GM21786 (cell line): ENCODE results near the gene CLEC4M.
"Not testable (repeated sequence)": the region's sequence is repeated elsewhere in the genome, so short reads cannot be mapped to it uniquely, and the experiment has no call there.

Experiments used
- ATAC-seq: cut with Tn5 transposase; IDR thresholded peaks from one replicate; pipeline ENCODE4 v1.9.1; 2021; ENCODE audit not compliant: unreplicated experiment

The CLEC4M gene

GRCh38 chr19:7769171-7769570, 6.1 kb downstream of the CLEC4M start:
- no peak for ATAC-seq

GRCh38 chr19:7771072-7771471, 8.0 kb downstream of the CLEC4M start:
- ATAC-seq: no peak

- ATAC-seq: no peak
Observed at GRCh38 chr19:7772752-7773291, 9.8 kb downstream of the CLEC4M start.

GRCh38 chr19:7773841-7774240, 10.8 kb downstream of the CLEC4M start:
- no peak for ATAC-seq

GRCh38 chr19:7775761-7776160, 12.7 kb downstream of the CLEC4M start:
- no peak for ATAC-seq

- no peak for ATAC-seq
Observed at GRCh38 chr19:7778081-7778480, 15.0 kb downstream of the CLEC4M start.

- no peak for ATAC-seq
Observed at GRCh38 chr19:7779631-7780486, 16.8 kb downstream of the CLEC4M start.

- ATAC-seq: no peak
Observed at GRCh38 chr19:7781157-7781556, 18.1 kb downstream of the CLEC4M start.

GRCh38 chr19:7783991-7784423, 21.0 kb downstream of the CLEC4M start:
- ATAC-seq: no peak

GRCh38 chr19:7784856-7785255, 21.8 kb downstream of the CLEC4M start:
- ATAC-seq: no peak

GRCh38 chr19:7787141-7787540, 24.1 kb downstream of the CLEC4M start:
- ATAC-seq: no peak

- no peak for ATAC-seq
Observed at GRCh38 chr19:7787602-7788177, 24.6 kb downstream of the CLEC4M start.

GRCh38 chr19:7788178-7788932, 25.3 kb downstream of the CLEC4M start:
- ATAC-seq: no peak

GRCh38 chr19:7788933-7789323, 25.9 kb downstream of the CLEC4M start:
- no peak for ATAC-seq

- no peak for ATAC-seq
Observed at GRCh38 chr19:7789447-7789846, 26.4 kb downstream of the CLEC4M start.

- ATAC-seq: no peak
Observed at GRCh38 chr19:7790416-7790815, 27.4 kb downstream of the CLEC4M start.

GRCh38 chr19:7792281-7792680, 29.2 kb downstream of the CLEC4M start:
- no peak for ATAC-seq

- ATAC-seq: not testable (repeated sequence)
Observed at GRCh38 chr19:7792701-7793100, 29.7 kb downstream of the CLEC4M start.

GRCh38 chr19:7793493-7793892, 30.4 kb downstream of the CLEC4M start:
- ATAC-seq: no peak

- ATAC-seq: no peak
Observed at GRCh38 chr19:7795555-7796161, 32.6 kb downstream of the CLEC4M start.
